Natural killer cell (primary cell): ENCODE results near the gene ARL4A. TPM values are rescaled to one million over a fixed set of nuclear protein-coding genes. Genes with fewer than 3 reads are reported as not detected.

Experiments used
- ATAC-seq, 3 donors: fragments of 150-1000 bp in 2 of 3; fragments of 200-7000 bp in 1 of 3; cut with Tn5 transposase; 1 replicate in 1 of 3; 2 replicates in 2 of 3; pipeline ENCODE4 v1.10.0; 2021; ENCODE audit warnings: mild to moderate bottlenecking in 2 of 3, moderate library complexity in 2 of 3
- DNase-seq, 2 donors: peaks; one replicate each; pipeline versions ENCODE4 v3.0.0 to v3.0.0-alpha.2; 2013 to 2021; ENCODE audit warnings: mixed read lengths in 1 of 2
- H3K27ac ChIP-seq: one replicate; pipeline ENCODE4 v1.5.1; 2013; ENCODE audit warnings: mild to moderate bottlenecking, low read length
- H3K27me3 ChIP-seq: one replicate; pipeline ENCODE4 v1.6.1; 2013; ENCODE audit warnings: low read length; ENCODE audit not compliant: control insufficient read depth, insufficient read depth
- H3K36me3 ChIP-seq: one replicate; pipeline ENCODE4 v1.6.1; 2013; ENCODE audit warnings: low read length; ENCODE audit not compliant: control insufficient read depth, insufficient read depth
- H3K4me1 ChIP-seq: one replicate; pipeline ENCODE4 v1.6.1; 2013; ENCODE audit warnings: low read length; ENCODE audit not compliant: control insufficient read depth, insufficient read depth
- H3K4me3 ChIP-seq: one replicate; pipeline ENCODE4 v1.5.1; 2013; ENCODE audit warnings: low read length
- H3K9me3 ChIP-seq: one replicate; pipeline ENCODE4 v1.6.1; 2013; ENCODE audit warnings: low read length; ENCODE audit not compliant: control insufficient read depth, insufficient read depth
- H3K27ac Mint-ChIP-seq, 2 donors: one replicate each; pipeline ENCODE4 v1.8.0; 2022; ENCODE audit warnings: mild to moderate bottlenecking in 2 of 2, mixed read lengths in 2 of 2, moderate library complexity in 1 of 2
- H3K27me3 Mint-ChIP-seq, 2 donors: one replicate each; pipeline ENCODE4 v1.8.0; 2022; ENCODE audit warnings: low read depth in 2 of 2, mixed read lengths in 2 of 2
- H3K36me3 Mint-ChIP-seq: one replicate; pipeline ENCODE4 v1.8.0; 2022; ENCODE audit warnings: mixed read lengths
- H3K4me1 Mint-ChIP-seq, 2 donors: one replicate each; pipeline ENCODE4 v1.8.0; 2022; ENCODE audit warnings: mixed read lengths in 2 of 2
- H3K4me3 Mint-ChIP-seq: one replicate; pipeline ENCODE4 v1.8.0; 2022; ENCODE audit warnings: mild to moderate bottlenecking, moderate library complexity, mixed read lengths
- H3K9me3 Mint-ChIP-seq, 2 donors: one replicate each; pipeline ENCODE4 v1.8.0; 2022; ENCODE audit warnings: mixed read lengths in 2 of 2
- CTCF ChIP-seq: fragments of 200-600 bp; IDR thresholded peaks from one replicate; pipeline ENCODE4 v1.8.0; 2022; ENCODE audit warnings: antibody characterized with exemption
- WGBS: methylation state at CpG from one replicate; pipeline ENCODE4 v1.1.7; 2013; ENCODE audit warnings: missing lambda C conversion rate; ENCODE audit not compliant: insufficient coverage; 5-methylcytosine and 5-hydroxymethylcytosine counted together
- intact Hi-C: fragments of 100-400 bp; cut with micrococcal nuclease; formaldehyde crosslinking; loops from one replicate; pipeline ENCODE4 v1.14.2; 2022
- total RNA-seq, 4 donors: library from RNA; stranded (reverse); fragments of 120-200 nt in 1 of 4; gene quantifications; one replicate each; pipeline versions ENCODE4 v1.2.3 to v1.2.4, GENCODE V29; 2013 to 2022

The ARL4A gene
- total RNA-seq, 3 donors from 2014 or later (not counting 1 experiment from before 2014, with no cell fraction given) = 54.7 to 81.4 (median 55.5) TPM

- DNase-seq (no peak), ATAC-seq (no peak)
- TF ChIP-seq CTCF = no peak
- H3K36me3 ChIP-seq = no peaks in the 10 kb centered on the region
- Mint-ChIP-seq H3K4me1 (no peaks in the 10 kb centered on the region), H3K4me3 (no peak overlapping the region), H3K9me3 (no peaks in the 10 kb centered on the region), H3K27me3 (no peaks in the 10 kb centered on the region), H3K27ac (no peak overlapping the region), H3K36me3 (no peaks in the 10 kb centered on the region)
- no peaks in the 10 kb centered on the region for H3K27me3 ChIP-seq
- H3K4me1 ChIP-seq = no peaks in the 10 kb centered on the region
- WGBS = no CpG with 5 or more reads among the region's 2 CpGs
- no peak overlapping the region for H3K4me3 ChIP-seq
- intact Hi-C loops = no loop called here
- H3K9me3 ChIP-seq = no peaks in the 10 kb centered on the region
- no peak overlapping the region for H3K27ac ChIP-seq
These were observed 22.5 kb downstream of the ARL4A start for GRCh38 chr7:12709726-12710502.

- ATAC-seq = no peak
- TF ChIP-seq CTCF = no peak
- intact Hi-C loops = no loop called here
These were observed 23.7 kb downstream of the ARL4A start for GRCh38 chr7:12711124-12711523.

GRCh38 chr7:12712236-12712635 is 24.8 kb downstream of the ARL4A start:
- Mint-ChIP-seq H3K4me1 (peaks cover 5 to 7% of the 10 kb centered on the region in 2 donors), H3K27ac (no peak overlapping the region), H3K9me3 (no peaks in the 10 kb centered on the region), H3K4me3 (no peak overlapping the region), H3K27me3 (no peaks in the 10 kb centered on the region), H3K36me3 (no peaks in the 10 kb centered on the region)
- H3K9me3 ChIP-seq = no peaks in the 10 kb centered on the region
- H3K36me3 ChIP-seq = no peaks in the 10 kb centered on the region
- intact Hi-C loops = no loop called here
- peaks cover 6% of the 10 kb centered on the region for H3K4me1 ChIP-seq
- TF ChIP-seq CTCF = no peak
- no peak overlapping the region for H3K27ac ChIP-seq
- WGBS = 91% methylated on average over 2 of the region's 2 CpGs
- H3K4me3 ChIP-seq = no peak overlapping the region
- ATAC-seq (no peak), DNase-seq (no peak)
- no peaks in the 10 kb centered on the region for H3K27me3 ChIP-seq

More at GRCh38 chr7:12711124-12711523, 23.7 kb downstream of the ARL4A start:
- Histone ChIP-seq H3K4me3 (no peak overlapping the region), H3K4me1 (peaks cover 6% of the 10 kb centered on the region), H3K9me3 (no peaks in the 10 kb centered on the region), H3K27me3 (no peaks in the 10 kb centered on the region), H3K36me3 (no peaks in the 10 kb centered on the region), H3K27ac (no peak overlapping the region)
- DNase-seq = no peak
- 92% methylated on average over 8 of the region's 11 CpGs for WGBS
- Mint-ChIP-seq H3K4me3 (no peak overlapping the region), H3K27me3 (no peaks in the 10 kb centered on the region), H3K27ac (no peak overlapping the region), H3K4me1 (peaks cover 5% of the 10 kb centered on the region in 2 donors), H3K9me3 (no peaks in the 10 kb centered on the region), H3K36me3 (no peaks in the 10 kb centered on the region)
